Caco-2 (cell line): ENCODE results near the gene PTGER2. TPM values are rescaled to one million over a fixed set of nuclear protein-coding genes. Genes with fewer than 3 reads are reported as not detected.

Experiments
- BruUV-seq: library from RNA; stranded (reverse); fragments of 400-500 nt; replicated peaks from 2 replicates; lab custom pipeline; 2021; lab: Mats Ljungman, UMichigan
- CTCF ChIA-PET: fragments of 300-600 bp; sonication (Branson Sonifier 250); formaldehyde crosslinking; loops from one replicate; lab custom pipeline; 2022; ENCODE audit warnings: antibody characterized with exemption; lab: Charles Lee
- POLR2A ChIA-PET: fragments of 300-600 bp; sonication (Branson Sonifier 250); formaldehyde crosslinking; loops from one replicate; lab custom pipeline; 2022; ENCODE audit warnings: antibody characterized with exemption; lab: Charles Lee
- DNase-seq, 2 experiments: peaks; one replicate each; pipeline versions ENCODE4 v3.0.0 to v3.0.0-alpha.2; 2020 to 2022
- H3K27me3 ChIP-seq: replicated peaks from 2 replicates; pipeline ENCODE4 v1.6.0; 2011; ENCODE audit warnings: low read length; ENCODE audit not compliant: control insufficient read depth, insufficient read depth
- H3K36me3 ChIP-seq: 2 replicates; pipeline ENCODE4 v1.5.1; 2011; ENCODE audit warnings: low read length; ENCODE audit not compliant: control insufficient read depth, insufficient read depth
- H3K4me1 ChIP-seq: fragments of 250-450 bp; sonication (Bioruptor Pico); 2 replicates; pipeline ENCODE4 v1.5.1; 2020; ENCODE audit warnings: mild to moderate bottlenecking
- H3K4me3 ChIP-seq: 2 replicates; pipeline ENCODE4 v1.5.1; 2011; ENCODE audit warnings: low read depth, mild to moderate bottlenecking, control low read depth, low read length
- H3K9me3 ChIP-seq: fragments of 250-450 bp; sonication (Bioruptor Pico); 2 replicates; pipeline ENCODE4 v1.5.1; 2020; ENCODE audit warnings: mild to moderate bottlenecking, moderate library complexity
- H3K27ac Mint-ChIP-seq: one replicate; pipeline ENCODE4 v1.8.0; 2022; ENCODE audit warnings: mixed read lengths; ENCODE audit not compliant: unreplicated experiment
- H3K27me3 Mint-ChIP-seq: one replicate; pipeline ENCODE4 v1.8.0; 2022; ENCODE audit warnings: mixed read lengths; ENCODE audit not compliant: insufficient read depth, unreplicated experiment
- H3K36me3 Mint-ChIP-seq: one replicate; pipeline ENCODE4 v1.8.0; 2022; ENCODE audit warnings: mild to moderate bottlenecking, mixed read lengths; ENCODE audit not compliant: insufficient read depth, unreplicated experiment
- H3K4me1 Mint-ChIP-seq: one replicate; pipeline ENCODE4 v1.8.0; 2022; ENCODE audit warnings: low read depth, mixed read lengths; ENCODE audit not compliant: unreplicated experiment
- H3K4me3 Mint-ChIP-seq: one replicate; pipeline ENCODE4 v1.8.0; 2022; ENCODE audit warnings: mild to moderate bottlenecking, moderate library complexity, mixed read lengths; ENCODE audit not compliant: unreplicated experiment
- H3K9me3 Mint-ChIP-seq: one replicate; pipeline ENCODE4 v1.8.0; 2022; ENCODE audit warnings: mixed read lengths; ENCODE audit not compliant: unreplicated experiment
- CTCF ChIP-seq, 2 experiments: fragments of 200-600 bp in 1 of 2; IDR thresholded peaks; 1 replicate in 1 of 2; 2 replicates in 1 of 2; pipeline versions ENCODE4 v1.5.1 to v1.8.0; 2011 to 2022; ENCODE audit warnings: antibody characterized with exemption in 1 of 2, control low read depth in 1 of 2, inconsistent platforms in 1 of 2, low read depth in 1 of 2, low read length in 1 of 2, mild to moderate bottlenecking in 1 of 2, moderate library complexity in 1 of 2; ENCODE audit not compliant: insufficient read depth in 1 of 2, severe bottlenecking in 1 of 2, unreplicated experiment in 1 of 2
- intact Hi-C: fragments of 100-400 bp; cut with micrococcal nuclease; formaldehyde crosslinking; loops from one replicate; pipeline ENCODE4 v1.10.0; 2022; ENCODE audit not compliant: unreplicated experiment
- total RNA-seq: library from RNA; stranded (reverse); gene quantifications from 2 replicates; pipeline ENCODE4 v1.2.3, GENCODE V29; 2022

Gene PTGER2
- total RNA-seq, 1 experiment from 2014 or later, result 0.27 TPM

GRCh38 chr14:52348776-52349175 lies 34.7 kb downstream of the PTGER2 start:
- Mint-ChIP-seq H3K4me1 (peaks cover 6% of the 10 kb centered on the region), H3K27me3 (no peaks in the 10 kb centered on the region), H3K27ac (no peak overlapping the region), H3K36me3 (no peaks in the 10 kb centered on the region), H3K4me3 (no peak overlapping the region), H3K9me3 (no peaks in the 10 kb centered on the region)
- ChIA-PET CTCF (no interaction called here), POLR2A (no interaction called here)
- Histone ChIP-seq H3K36me3 (no peaks in the 10 kb centered on the region), H3K27me3 (no peaks in the 10 kb centered on the region), H3K4me3 (no peak overlapping the region), H3K4me1 (no peaks in the 10 kb centered on the region), H3K9me3 (no peaks in the 10 kb centered on the region)
- BruUV-seq, result no TSS peak
- intact Hi-C loops, result loop anchor here (10.0 kb wide), 1 partner anchor 416 kb away; no protein-coding TSS in a partner anchor
- no peak for DNase-seq
- TF ChIP-seq CTCF (IDR thresholded peaks at IDR 0.05; ENCODE audit: insufficient read depth in 1 of 2, low read depth in 1 of 2, low read length in 1 of 2, severe bottlenecking in 1 of 2, unreplicated experiment in 1 of 2), result no peak

GRCh38 chr14:52349731-52350130 lies 35.6 kb downstream of the PTGER2 start:
- H3K27me3 ChIP-seq, result no peaks in the 10 kb centered on the region
- peaks cover 6% of the 10 kb centered on the region for H3K4me1 Mint-ChIP-seq
- H3K27ac Mint-ChIP-seq, result no peak overlapping the region
- no peak overlapping the region for H3K4me3 ChIP-seq
- H3K4me1 ChIP-seq, result no peaks in the 10 kb centered on the region
- H3K36me3 ChIP-seq, result no peaks in the 10 kb centered on the region
- CTCF ChIA-PET, result no interaction called here
- H3K36me3 Mint-ChIP-seq, result no peaks in the 10 kb centered on the region
- H3K4me3 Mint-ChIP-seq, result no peak overlapping the region
- H3K9me3 Mint-ChIP-seq, result no peaks in the 10 kb centered on the region
- no peaks in the 10 kb centered on the region for H3K27me3 Mint-ChIP-seq
- no peak for TF ChIP-seq CTCF (IDR thresholded peaks at IDR 0.05; ENCODE audit: insufficient read depth in 1 of 2, low read depth in 1 of 2, low read length in 1 of 2, severe bottlenecking in 1 of 2, unreplicated experiment in 1 of 2)
- DNase-seq, result no peak
- POLR2A ChIA-PET, result no interaction called here
- intact Hi-C loops, result loop anchor here (10.0 kb wide), 1 partner anchor 415 kb away; no protein-coding TSS in a partner anchor
- no peaks in the 10 kb centered on the region for H3K9me3 ChIP-seq
- BruUV-seq, result no TSS peak

GRCh38 chr14:52350445-52350844 lies 36.3 kb downstream of the PTGER2 start:
- peaks cover 6% of the 10 kb centered on the region for H3K4me1 Mint-ChIP-seq
- CTCF ChIA-PET, result no interaction called here

More at GRCh38 chr14:52350445-52350844, 36.3 kb downstream of the PTGER2 start:
- BruUV-seq, result no TSS peak
- H3K27me3 Mint-ChIP-seq, result no peaks in the 10 kb centered on the region
- intact Hi-C loops, result no loop called here
- H3K27ac Mint-ChIP-seq, result no peak overlapping the region
- no peak for TF ChIP-seq CTCF (IDR thresholded peaks at IDR 0.05; ENCODE audit: insufficient read depth in 1 of 2, low read depth in 1 of 2, low read length in 1 of 2, severe bottlenecking in 1 of 2, unreplicated experiment in 1 of 2)
- no peak overlapping the region for H3K4me3 Mint-ChIP-seq
- no peaks in the 10 kb centered on the region for H3K4me1 ChIP-seq
- no peaks in the 10 kb centered on the region for H3K36me3 ChIP-seq
- H3K27me3 ChIP-seq, result no peaks in the 10 kb centered on the region
- no peaks in the 10 kb centered on the region for H3K9me3 ChIP-seq
- H3K9me3 Mint-ChIP-seq, result no peaks in the 10 kb centered on the region
- no peak for DNase-seq
- H3K4me3 ChIP-seq, result no peak overlapping the region
- POLR2A ChIA-PET, result no interaction called here
- H3K36me3 Mint-ChIP-seq, result no peaks in the 10 kb centered on the region
